GM23338 (cell line): Measurements from ENCODE around the gene ADAP1. TPM values are rescaled to one million over a fixed set of nuclear protein-coding genes. Genes with fewer than 3 reads are reported as not detected.

ENCODE experiments used
- ATAC-seq: fragments of 200-7000 bp; cut with Tn5 transposase; 3 replicates; pipeline ENCODE4 v1.9.1; 2020
- DNase-seq: peaks from one replicate; pipeline ENCODE4 v3.0.0-alpha.2; 2015; ENCODE audit warnings: low spot score
- H2AFZ ChIP-seq: fragments of 200-600 bp; sonication (generic); 2 replicates; pipeline ENCODE4 v1.8.0; 2016; ENCODE audit warnings: antibody characterized with exemption, mild to moderate bottlenecking, moderate library complexity
- H3F3A ChIP-seq: fragments of 200-600 bp; sonication (generic); replicated peaks from 2 replicates; pipeline ENCODE4 v1.8.0; 2017; ENCODE audit warnings: antibody characterized with exemption, mixed run types, low read depth
- H3K27ac ChIP-seq: fragments of 200-600 bp; sonication (generic); 2 replicates; pipeline ENCODE4 v1.6.1; 2016; ENCODE audit warnings: low read depth
- H3K27me3 ChIP-seq: fragments of 200-600 bp; sonication (generic); 2 replicates; pipeline ENCODE4 v1.8.0; 2016; ENCODE audit warnings: mild to moderate bottlenecking, mixed run types, moderate library complexity; ENCODE audit not compliant: insufficient read depth
- H3K36me3 ChIP-seq: fragments of 200-600 bp; sonication (generic); 2 replicates; pipeline ENCODE4 v1.8.0; 2016; ENCODE audit warnings: mild to moderate bottlenecking; ENCODE audit not compliant: insufficient read depth
- H3K4me1 ChIP-seq: fragments of 200-600 bp; sonication (generic); 2 replicates; pipeline ENCODE4 v1.8.0; 2016; ENCODE audit warnings: mild to moderate bottlenecking, moderate library complexity; ENCODE audit not compliant: insufficient read depth
- H3K4me2 ChIP-seq: fragments of 200-600 bp; sonication (generic); 2 replicates; pipeline ENCODE4 v1.7.1; 2017; ENCODE audit warnings: mixed run types
- H3K4me3 ChIP-seq: fragments of 200-600 bp; sonication (generic); 2 replicates; pipeline ENCODE4 v1.6.1; 2016; ENCODE audit warnings: mixed run types
- H3K79me2 ChIP-seq: fragments of 200-600 bp; sonication (generic); replicated peaks from 2 replicates; pipeline ENCODE4 v1.8.0; 2017; ENCODE audit warnings: mild to moderate bottlenecking; ENCODE audit not compliant: insufficient read depth
- H3K9me2 ChIP-seq: fragments of 200-600 bp; sonication (generic); 2 replicates; pipeline ENCODE4 v1.8.0; 2017; ENCODE audit not compliant: insufficient read depth
- H4K20me1 ChIP-seq: fragments of 200-600 bp; sonication (generic); replicated peaks from 2 replicates; pipeline ENCODE4 v1.8.0; 2017; ENCODE audit warnings: mild to moderate bottlenecking; ENCODE audit not compliant: insufficient read depth
- H3K27ac Mint-ChIP-seq: 2 replicates; pipeline ENCODE4 v1.8.0; 2020; ENCODE audit warnings: inconsistent platforms, mild to moderate bottlenecking, moderate library complexity, mixed read lengths
- H3K27me3 Mint-ChIP-seq: 3 replicates; pipeline ENCODE4 v1.8.0; 2022; ENCODE audit warnings: low read depth, mild to moderate bottlenecking, moderate library complexity, mixed read lengths, inconsistent platforms; ENCODE audit not compliant: insufficient read depth, poor library complexity
- H3K36me3 Mint-ChIP-seq: 3 replicates; pipeline ENCODE4 v1.8.0; 2021; ENCODE audit warnings: low read depth, mild to moderate bottlenecking, inconsistent platforms, moderate library complexity, mixed read lengths
- H3K4me1 Mint-ChIP-seq: 3 replicates; pipeline ENCODE4 v1.8.0; 2020; ENCODE audit warnings: mild to moderate bottlenecking, inconsistent platforms, mixed read lengths
- H3K4me3 Mint-ChIP-seq: 3 replicates; pipeline ENCODE4 v1.8.0; 2021; ENCODE audit warnings: moderate library complexity, mild to moderate bottlenecking, inconsistent platforms, mixed read lengths
- H3K9me3 Mint-ChIP-seq: 3 replicates; pipeline ENCODE4 v1.8.0; 2020; ENCODE audit warnings: moderate library complexity, mild to moderate bottlenecking, inconsistent platforms, mixed read lengths
- CREB1 ChIP-seq: fragments of 250-450 bp; sonication (Bioruptor Pico); IDR thresholded peaks from 2 replicates; pipeline ENCODE4 v1.5.0; 2020; ENCODE audit warnings: low read depth, mild to moderate bottlenecking, moderate library complexity
- EZH2 ChIP-seq: fragments of 200-600 bp; sonication (generic); IDR thresholded peaks from one replicate; pipeline ENCODE4 v1.8.0; 2017; ENCODE audit warnings: antibody characterized with exemption, mild to moderate bottlenecking, low read depth; ENCODE audit not compliant: unreplicated experiment
- EZH2phosphoT487 ChIP-seq: fragments of 200-600 bp; sonication (generic); IDR thresholded peaks from one replicate; pipeline ENCODE4 v1.8.1; 2018; ENCODE audit warnings: antibody characterized with exemption; ENCODE audit not compliant: unreplicated experiment
- JUNB ChIP-seq: IDR thresholded peaks from one replicate; pipeline ENCODE4 v1.6.1; 2016; ENCODE audit warnings: antibody characterized with exemption; ENCODE audit not compliant: unreplicated experiment
- NANOG ChIP-seq: IDR thresholded peaks from 2 replicates; pipeline ENCODE4 v1.6.1; 2016; ENCODE audit warnings: antibody characterized with exemption, borderline replicate concordance
- POLR2AphosphoS5 ChIP-seq: IDR thresholded peaks from 2 replicates; pipeline ENCODE4 v1.6.1; 2016; ENCODE audit warnings: antibody characterized with exemption, low read depth
- STAT1 ChIP-seq: IDR thresholded peaks from one replicate; pipeline ENCODE4 v1.6.1; 2016; ENCODE audit warnings: antibody characterized with exemption; ENCODE audit not compliant: unreplicated experiment
- ZNF114 ChIP-seq: fragments of 250-450 bp; sonication (Bioruptor Pico); IDR thresholded peaks from 2 replicates; pipeline ENCODE4 v1.5.0; 2020; ENCODE audit warnings: mild to moderate bottlenecking, moderate library complexity
- ZNF331 ChIP-seq: fragments of 250-450 bp; sonication (Bioruptor Pico); IDR thresholded peaks from 2 replicates; pipeline ENCODE4 v1.5.0; 2020; ENCODE audit warnings: low read depth, mild to moderate bottlenecking, moderate library complexity
- polyA plus RNA-seq: library from polyadenylated mRNA; unstranded; fragments of >200 nt; fragmentation: Nextera tagmentation; extraction: Ambion mirVana; gene quantifications from 2 replicates; pipeline ENCODE4 v1.2.1, GENCODE V29; 2016
- total RNA-seq: library from RNA; depleted of rRNA; stranded (reverse); fragments of >200 nt; shearing (Covaris generic); gene quantifications from 2 replicates; pipeline ENCODE4 v1.2.3, GENCODE V29; 2014
- TF ChIP-seq, protein P1 (sequence below): IDR thresholded peaks from 2 replicates; pipeline ENCODE4 v1.6.1; 2016; ENCODE audit warnings: antibody characterized with exemption
- TF ChIP-seq, protein P2 (sequence below): IDR thresholded peaks from one replicate; pipeline ENCODE4 v1.6.1; 2018; ENCODE audit warnings: antibody characterized with exemption; ENCODE audit not compliant: unreplicated experiment
- TF ChIP-seq, protein P3 (sequence below), 2 experiments: fragments of 200-600 bp in 1 of 2; sonication (generic) in 1 of 2; conservative IDR thresholded peaks; 2 replicates each; pipeline versions ENCODE4 v1.5.1 to v1.6.1; 2016 to 2017; ENCODE audit warnings: antibody characterized with exemption in 2 of 2, low read depth in 2 of 2, mild to moderate bottlenecking in 2 of 2, moderate library complexity in 1 of 2

ADAP1 gene
- total and polyA plus RNA-seq, 2 experiments from 2014 or later: 2.2 to 9.6 TPM

DNA sequence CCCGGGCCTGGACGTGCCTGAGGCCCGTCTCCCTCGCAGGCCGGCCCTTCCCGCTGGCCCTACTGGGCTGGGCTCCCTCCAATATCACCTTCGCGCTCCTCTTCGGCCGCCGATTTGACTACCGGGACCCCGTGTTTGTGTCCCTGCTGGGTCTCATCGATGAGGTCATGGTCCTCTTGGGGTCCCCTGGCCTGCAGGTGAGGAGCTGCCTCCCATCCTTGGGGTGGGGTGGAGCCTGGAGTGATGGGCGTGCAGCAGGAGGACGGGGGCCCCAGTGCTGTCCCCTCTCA, 30.6 kb upstream of the ADAP1 start (continued):
- TF ChIP-seq, protein P1, sequence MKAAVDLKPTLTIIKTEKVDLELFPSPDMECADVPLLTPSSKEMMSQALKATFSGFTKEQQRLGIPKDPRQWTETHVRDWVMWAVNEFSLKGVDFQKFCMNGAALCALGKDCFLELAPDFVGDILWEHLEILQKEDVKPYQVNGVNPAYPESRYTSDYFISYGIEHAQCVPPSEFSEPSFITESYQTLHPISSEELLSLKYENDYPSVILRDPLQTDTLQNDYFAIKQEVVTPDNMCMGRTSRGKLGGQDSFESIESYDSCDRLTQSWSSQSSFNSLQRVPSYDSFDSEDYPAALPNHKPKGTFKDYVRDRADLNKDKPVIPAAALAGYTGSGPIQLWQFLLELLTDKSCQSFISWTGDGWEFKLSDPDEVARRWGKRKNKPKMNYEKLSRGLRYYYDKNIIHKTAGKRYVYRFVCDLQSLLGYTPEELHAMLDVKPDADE: no peak
- TF ChIP-seq CREB1 (CRISPR knock-in tag) (no peak), JUNB (no peak), STAT1 (no peak), EZH2 (no peak), POLR2AphosphoS5 (no peak), EZH2phosphoT487 (no peak), NANOG (no peak), ZNF331 (no peak)
- TF ChIP-seq, protein P2, sequence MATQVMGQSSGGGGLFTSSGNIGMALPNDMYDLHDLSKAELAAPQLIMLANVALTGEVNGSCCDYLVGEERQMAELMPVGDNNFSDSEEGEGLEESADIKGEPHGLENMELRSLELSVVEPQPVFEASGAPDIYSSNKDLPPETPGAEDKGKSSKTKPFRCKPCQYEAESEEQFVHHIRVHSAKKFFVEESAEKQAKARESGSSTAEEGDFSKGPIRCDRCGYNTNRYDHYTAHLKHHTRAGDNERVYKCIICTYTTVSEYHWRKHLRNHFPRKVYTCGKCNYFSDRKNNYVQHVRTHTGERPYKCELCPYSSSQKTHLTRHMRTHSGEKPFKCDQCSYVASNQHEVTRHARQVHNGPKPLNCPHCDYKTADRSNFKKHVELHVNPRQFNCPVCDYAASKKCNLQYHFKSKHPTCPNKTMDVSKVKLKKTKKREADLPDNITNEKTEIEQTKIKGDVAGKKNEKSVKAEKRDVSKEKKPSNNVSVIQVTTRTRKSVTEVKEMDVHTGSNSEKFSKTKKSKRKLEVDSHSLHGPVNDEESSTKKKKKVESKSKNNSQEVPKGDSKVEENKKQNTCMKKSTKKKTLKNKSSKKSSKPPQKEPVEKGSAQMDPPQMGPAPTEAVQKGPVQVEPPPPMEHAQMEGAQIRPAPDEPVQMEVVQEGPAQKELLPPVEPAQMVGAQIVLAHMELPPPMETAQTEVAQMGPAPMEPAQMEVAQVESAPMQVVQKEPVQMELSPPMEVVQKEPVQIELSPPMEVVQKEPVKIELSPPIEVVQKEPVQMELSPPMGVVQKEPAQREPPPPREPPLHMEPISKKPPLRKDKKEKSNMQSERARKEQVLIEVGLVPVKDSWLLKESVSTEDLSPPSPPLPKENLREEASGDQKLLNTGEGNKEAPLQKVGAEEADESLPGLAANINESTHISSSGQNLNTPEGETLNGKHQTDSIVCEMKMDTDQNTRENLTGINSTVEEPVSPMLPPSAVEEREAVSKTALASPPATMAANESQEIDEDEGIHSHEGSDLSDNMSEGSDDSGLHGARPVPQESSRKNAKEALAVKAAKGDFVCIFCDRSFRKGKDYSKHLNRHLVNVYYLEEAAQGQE: no peak
- TF ChIP-seq, protein P3, sequence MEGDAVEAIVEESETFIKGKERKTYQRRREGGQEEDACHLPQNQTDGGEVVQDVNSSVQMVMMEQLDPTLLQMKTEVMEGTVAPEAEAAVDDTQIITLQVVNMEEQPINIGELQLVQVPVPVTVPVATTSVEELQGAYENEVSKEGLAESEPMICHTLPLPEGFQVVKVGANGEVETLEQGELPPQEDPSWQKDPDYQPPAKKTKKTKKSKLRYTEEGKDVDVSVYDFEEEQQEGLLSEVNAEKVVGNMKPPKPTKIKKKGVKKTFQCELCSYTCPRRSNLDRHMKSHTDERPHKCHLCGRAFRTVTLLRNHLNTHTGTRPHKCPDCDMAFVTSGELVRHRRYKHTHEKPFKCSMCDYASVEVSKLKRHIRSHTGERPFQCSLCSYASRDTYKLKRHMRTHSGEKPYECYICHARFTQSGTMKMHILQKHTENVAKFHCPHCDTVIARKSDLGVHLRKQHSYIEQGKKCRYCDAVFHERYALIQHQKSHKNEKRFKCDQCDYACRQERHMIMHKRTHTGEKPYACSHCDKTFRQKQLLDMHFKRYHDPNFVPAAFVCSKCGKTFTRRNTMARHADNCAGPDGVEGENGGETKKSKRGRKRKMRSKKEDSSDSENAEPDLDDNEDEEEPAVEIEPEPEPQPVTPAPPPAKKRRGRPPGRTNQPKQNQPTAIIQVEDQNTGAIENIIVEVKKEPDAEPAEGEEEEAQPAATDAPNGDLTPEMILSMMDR (conservative IDR thresholded peaks at IDR 0.05; ENCODE audit: low read depth in 2 of 2): no peak

DNA sequence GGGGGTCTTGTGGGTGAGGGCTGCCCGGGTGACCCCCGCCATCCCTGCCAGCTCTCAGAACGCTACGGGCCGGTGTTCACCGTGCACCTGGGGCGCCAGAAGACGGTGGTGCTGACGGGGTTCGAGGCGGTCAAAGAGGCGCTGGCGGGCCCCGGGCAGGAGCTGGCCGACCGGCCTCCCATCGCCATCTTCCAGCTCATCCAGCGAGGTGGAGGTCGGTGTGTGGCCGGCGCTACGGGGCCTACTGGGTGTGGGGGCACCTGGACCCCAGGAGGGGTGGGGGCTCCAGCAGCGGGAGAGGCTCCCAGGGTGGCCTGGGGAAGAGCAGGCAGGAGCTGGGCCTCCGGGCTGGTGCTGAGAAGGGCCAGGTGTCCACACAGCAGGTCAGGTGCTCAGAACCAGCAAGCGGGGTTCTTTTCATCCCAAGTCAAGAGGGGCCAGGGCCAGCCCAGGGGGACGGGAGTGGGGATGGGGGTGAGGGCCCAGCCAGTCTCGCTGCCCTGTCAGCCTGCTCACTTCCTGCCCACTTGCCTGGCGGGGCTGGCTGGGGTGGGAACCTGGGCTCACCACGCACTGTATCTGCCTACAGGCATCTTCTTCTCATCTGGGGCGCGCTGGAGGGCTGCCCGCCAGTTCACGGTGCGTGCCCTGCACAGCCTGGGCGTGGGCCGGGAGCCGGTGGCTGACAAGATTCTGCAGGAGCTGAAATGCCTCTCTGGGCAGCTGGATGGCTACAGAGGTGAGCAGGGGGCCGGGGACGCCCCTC, 30.1 kb upstream of the ADAP1 start:
- Histone ChIP-seq H3K4me1 (no peaks in the 10 kb centered on the region), H2AFZ (no peak overlapping the region), H3K27me3 (no peaks in the 10 kb centered on the region), H3K27ac (no peak overlapping the region), H3K4me3 (no peak overlapping the region), H3K4me2 (no peak overlapping the region), H3K9me2 (no peaks in the 10 kb centered on the region), H3K79me2 (no peaks in the 10 kb centered on the region), H3K36me3 (no peaks in the 10 kb centered on the region), H3F3A (no peaks in the 10 kb centered on the region), H4K20me1 (no peaks in the 10 kb centered on the region)
- H3K27me3 Mint-ChIP-seq: peaks cover under 1% of the 10 kb centered on the region
- DNase-seq (no peak), ATAC-seq (no peak)
- no peaks in the 10 kb centered on the region for H3K9me3 Mint-ChIP-seq
- peaks cover 2% of the 10 kb centered on the region; the same call in 2 of the 3 replicates for H3K4me1 Mint-ChIP-seq
- H3K36me3 Mint-ChIP-seq: no peaks in the 10 kb centered on the region
- no peak overlapping the region for H3K4me3 Mint-ChIP-seq
- no peak overlapping the region for H3K27ac Mint-ChIP-seq
- TF ChIP-seq EZH2phosphoT487 (no peak), ZNF114 (no peak), STAT1 (no peak), JUNB (no peak)
- TF ChIP-seq, protein P1: no peak
- TF ChIP-seq, protein P2: no peak
